Mesenchymal stem cell (in vitro differentiated cells and primary cell): Measurements from ENCODE around the gene ASCC1.

Source experiments
- DNase-seq: peaks from one replicate; pipeline ENCODE4 v3.0.0-alpha.2; 2013
- H2AFZ ChIP-seq: one replicate; pipeline ENCODE4 v1.6.1; 2013; ENCODE audit warnings: low read depth, mild to moderate bottlenecking, control low read depth, inconsistent platforms, low read length, moderate library complexity
- H2AK5ac ChIP-seq: 2 replicates; pipeline ENCODE4 v1.6.1; 2013; ENCODE audit warnings: low read length, moderate library complexity, mild to moderate bottlenecking, inconsistent platforms; ENCODE audit not compliant: severe bottlenecking
- H2BK120ac ChIP-seq: one replicate; pipeline ENCODE4 v1.6.1; 2013; ENCODE audit warnings: low read depth, mild to moderate bottlenecking, inconsistent platforms, low read length, moderate library complexity
- H2BK12ac ChIP-seq, 2 experiments: one replicate each; pipeline ENCODE4 v1.6.1; 2013; ENCODE audit warnings: inconsistent platforms in 2 of 2, low read length in 2 of 2, mild to moderate bottlenecking in 2 of 2, moderate library complexity in 2 of 2, control low read depth in 1 of 2
- H2BK15ac ChIP-seq: one replicate; pipeline ENCODE4 v1.6.1; 2013; ENCODE audit warnings: mild to moderate bottlenecking, low read depth, inconsistent platforms; ENCODE audit not compliant: poor library complexity, severe bottlenecking
- H2BK5ac ChIP-seq: 2 replicates; pipeline ENCODE4 v1.6.1; 2013; ENCODE audit warnings: low read depth, mild to moderate bottlenecking, low read length, control low read depth, inconsistent platforms; ENCODE audit not compliant: poor library complexity, severe bottlenecking
- H3K14ac ChIP-seq, 2 experiments: one replicate each; pipeline ENCODE4 v1.6.1; 2013; ENCODE audit warnings: inconsistent platforms in 2 of 2, low read length in 2 of 2, control low read depth in 1 of 2, mild to moderate bottlenecking in 1 of 2, moderate library complexity in 1 of 2
- H3K18ac ChIP-seq, 2 experiments: one replicate each; pipeline ENCODE4 v1.6.1; 2013; ENCODE audit warnings: inconsistent platforms in 2 of 2, low read length in 2 of 2, control low read depth in 1 of 2, low read depth in 1 of 2, mild to moderate bottlenecking in 1 of 2
- H3K23ac ChIP-seq, 2 experiments: one replicate each; pipeline ENCODE4 v1.6.1; 2013; ENCODE audit warnings: inconsistent platforms in 2 of 2, low read length in 2 of 2, mild to moderate bottlenecking in 2 of 2, moderate library complexity in 2 of 2, control low read depth in 1 of 2
- H3K27ac ChIP-seq: 2 replicates; pipeline ENCODE4 v1.5.1; 2013; ENCODE audit warnings: mild to moderate bottlenecking, moderate library complexity, low read length, control low read depth, inconsistent platforms; ENCODE audit not compliant: poor library complexity, severe bottlenecking
- H3K27me3 ChIP-seq, 2 experiments: 2 replicates each; pipeline versions ENCODE4 v1.6.1 to v1.7.0; 2013; ENCODE audit warnings: low read length in 2 of 2, mild to moderate bottlenecking in 2 of 2, moderate library complexity in 2 of 2, control low read depth in 1 of 2, inconsistent platforms in 1 of 2; ENCODE audit not compliant: control insufficient read depth in 1 of 2, insufficient read depth in 1 of 2
- H3K36me3 ChIP-seq, 2 experiments: 2 replicates each; pipeline versions ENCODE4 v1.6.1 to v1.7.0; 2013; ENCODE audit warnings: low read length in 2 of 2, control low read depth in 1 of 2, inconsistent platforms in 1 of 2, low read depth in 1 of 2, mild to moderate bottlenecking in 1 of 2; ENCODE audit not compliant: insufficient read depth in 2 of 2, control insufficient read depth in 1 of 2
- H3K4ac ChIP-seq, 2 experiments: one replicate each; pipeline ENCODE4 v1.6.1; 2013; ENCODE audit warnings: inconsistent platforms in 2 of 2, low read length in 2 of 2, mild to moderate bottlenecking in 2 of 2, moderate library complexity in 2 of 2, control low read depth in 1 of 2, low read depth in 1 of 2
- H3K4me1 ChIP-seq: 2 replicates; pipeline ENCODE4 v1.6.1; 2013; ENCODE audit warnings: low read depth, low read length, control low read depth; ENCODE audit not compliant: control insufficient read depth, insufficient read depth
- H3K4me2 ChIP-seq: 2 replicates; pipeline ENCODE4 v1.6.1; 2013; ENCODE audit warnings: low read length, mild to moderate bottlenecking, inconsistent platforms; ENCODE audit not compliant: poor library complexity, severe bottlenecking
- H3K4me3 ChIP-seq, 2 experiments: 2 replicates each; pipeline versions ENCODE4 v1.5.1 to v1.7.0; 2013; ENCODE audit warnings: low read length in 2 of 2, mild to moderate bottlenecking in 2 of 2, control low read depth in 1 of 2, low read depth in 1 of 2; ENCODE audit not compliant: insufficient read depth in 1 of 2
- H3K79me1 ChIP-seq: replicated peaks from 2 replicates; pipeline ENCODE4 v1.6.1; 2013; ENCODE audit warnings: mild to moderate bottlenecking, control low read depth, low read length, inconsistent platforms; ENCODE audit not compliant: poor library complexity, severe bottlenecking
- H3K9ac ChIP-seq: 2 replicates; pipeline ENCODE4 v1.7.0; 2013; ENCODE audit warnings: mild to moderate bottlenecking, low read length, moderate library complexity
- H3K9me3 ChIP-seq: 2 replicates; pipeline ENCODE4 v1.7.0; 2013; ENCODE audit warnings: mild to moderate bottlenecking, low read length; ENCODE audit not compliant: control insufficient read depth
- H4K8ac ChIP-seq: one replicate; pipeline ENCODE4 v1.6.1; 2013; ENCODE audit warnings: inconsistent platforms, mild to moderate bottlenecking, low read length, moderate library complexity
- H4K91ac ChIP-seq: one replicate; pipeline ENCODE4 v1.6.1; 2013; ENCODE audit warnings: mild to moderate bottlenecking, low read length, inconsistent platforms
- WGBS: methylation state at CpG from one replicate; pipeline ENCODE4 v1.1.7; 2013; ENCODE audit warnings: mixed read lengths; 5-methylcytosine and 5-hydroxymethylcytosine counted together

Gene ASCC1

DNA sequence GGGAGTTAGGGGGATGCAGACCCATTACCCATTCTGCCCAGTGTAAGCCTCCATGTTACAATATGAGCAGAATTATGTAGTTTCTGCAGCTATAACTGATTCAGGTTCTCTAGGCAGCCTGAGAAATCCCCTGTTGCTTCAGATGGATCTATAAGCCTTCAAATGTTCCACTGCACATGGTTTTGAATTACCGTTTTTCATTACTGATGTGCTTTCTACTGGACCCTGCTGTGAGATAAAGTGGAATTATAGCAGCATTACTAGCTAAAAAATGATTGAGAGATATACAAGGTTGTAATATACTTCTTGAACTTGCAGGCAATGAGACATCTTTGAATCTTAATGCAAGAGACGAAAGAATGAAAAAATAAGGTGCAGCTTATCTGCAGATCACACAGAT is 38.6 kb downstream of the ASCC1 start:
- Histone ChIP-seq H2BK12ac (no peak overlapping the region), H3K27ac (no peak overlapping the region), H3K14ac (no peak overlapping the region), H3K36me3 (peaks cover 6 to 34% of the 10 kb centered on the region in 2 experiments), H2BK15ac (no peak overlapping the region), H3K23ac (no peak overlapping the region), H4K8ac (no peak overlapping the region), H3K18ac (no peak overlapping the region), H3K9ac (no peak overlapping the region), H3K9me3 (no peaks in the 10 kb centered on the region), H3K4me3 (no peak overlapping the region), H3K79me1 (peaks cover 3% of the 10 kb centered on the region), H2AFZ (no peak overlapping the region), H2BK5ac (no peak overlapping the region), H3K4me2 (no peak overlapping the region), H4K91ac (no peak overlapping the region), H2AK5ac (no peak overlapping the region), H2BK120ac (no peak overlapping the region), H3K27me3 (no peaks in the 10 kb centered on the region), H3K4me1 (peaks cover 4% of the 10 kb centered on the region), H3K4ac (no peak overlapping the region)
- DNase-seq, result no peak
- 100% methylated on average over 1 of the region's 2 CpGs for WGBS

DNA sequence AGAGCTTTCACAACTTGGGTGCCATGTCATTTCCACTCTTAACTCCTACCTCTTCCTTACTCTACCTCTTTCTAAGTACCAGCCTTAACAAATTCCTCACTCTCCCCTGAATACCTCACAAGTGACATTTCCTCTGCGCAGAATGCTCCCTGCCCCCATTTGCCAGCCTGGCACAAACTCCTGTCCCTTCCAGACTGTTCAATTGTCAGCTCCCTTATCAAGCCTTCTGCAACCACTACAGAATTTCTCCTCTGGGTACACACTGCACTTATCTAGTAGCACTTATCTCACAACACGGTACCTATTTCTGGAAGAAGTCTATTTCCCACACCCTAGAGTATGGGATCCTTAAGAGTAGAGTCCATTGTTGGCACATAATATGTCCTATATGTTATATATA is 39.4 kb downstream of the ASCC1 start:
- H3K4me1 ChIP-seq, result peaks cover 4% of the 10 kb centered on the region
- no peak overlapping the region for H3K27ac ChIP-seq

DNA sequence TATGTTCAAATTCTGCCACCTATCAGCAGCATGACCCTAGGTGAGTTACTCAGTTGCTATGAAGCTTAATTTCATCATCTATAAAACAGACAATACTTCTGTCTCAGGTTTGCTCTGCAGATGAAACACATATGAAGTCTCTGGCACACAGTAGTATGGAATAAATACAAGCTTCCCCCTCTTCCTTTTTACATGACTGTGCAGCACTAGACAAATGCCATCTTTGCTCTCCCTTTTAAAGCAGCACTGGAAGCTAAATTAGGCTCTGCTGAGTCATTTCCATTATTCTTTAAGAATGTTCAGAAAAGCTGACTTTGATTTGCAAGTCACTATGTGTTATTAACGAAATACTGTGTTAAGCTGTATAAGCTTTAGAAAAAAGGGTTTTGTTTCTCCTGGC is 40.9 kb downstream of the ASCC1 start:
- no peak overlapping the region for H3K4ac ChIP-seq
- no peak overlapping the region for H4K91ac ChIP-seq
- no peak overlapping the region for H3K4me3 ChIP-seq
- no peak overlapping the region for H3K4me2 ChIP-seq
- no peaks in the 10 kb centered on the region for H3K9me3 ChIP-seq
- no peak overlapping the region for H2BK12ac ChIP-seq
- H3K23ac ChIP-seq, result no peak overlapping the region
- peaks cover 5% of the 10 kb centered on the region for H3K4me1 ChIP-seq
- peak overlapping the region; percentile 19 for H3K9ac ChIP-seq
- H3K18ac ChIP-seq, result no peak overlapping the region
- peak; percentile 57 for DNase-seq
- no peak overlapping the region for H2AK5ac ChIP-seq
- H4K8ac ChIP-seq, result no peak overlapping the region
- no peak overlapping the region for H2BK120ac ChIP-seq
- peaks cover 3 to 26% of the 10 kb centered on the region in 2 experiments for H3K36me3 ChIP-seq
- no peak overlapping the region for H2BK15ac ChIP-seq
- peak overlapping the region; percentile 52 for H3K27ac ChIP-seq
- WGBS, result no CpG with 5 or more reads among the region's 1 CpG
- H2AFZ ChIP-seq, result no peak overlapping the region
- no peaks in the 10 kb centered on the region for H3K27me3 ChIP-seq
- H3K79me1 ChIP-seq, result peaks cover 3% of the 10 kb centered on the region
- no peak overlapping the region for H2BK5ac ChIP-seq
- H3K14ac ChIP-seq, result no peak overlapping the region

More for the DNA sequence above, 39.4 kb downstream of the ASCC1 start:
- Histone ChIP-seq H2BK5ac (no peak overlapping the region), H3K9me3 (no peaks in the 10 kb centered on the region), H3K4me3 (no peak overlapping the region), H3K4ac (no peak overlapping the region), H3K4me2 (no peak overlapping the region), H3K14ac (no peak overlapping the region), H2AK5ac (no peak overlapping the region), H4K8ac (no peak overlapping the region), H2BK120ac (no peak overlapping the region), H2BK12ac (peak overlapping the region; percentile 3 to 38), H2AFZ (no peak overlapping the region), H3K9ac (no peak overlapping the region), H3K79me1 (peaks cover 3% of the 10 kb centered on the region), H3K36me3 (peaks cover 3 to 29% of the 10 kb centered on the region in 2 experiments), H4K91ac (peak overlapping the region; percentile 7), H3K23ac (no peak overlapping the region), H3K18ac (peak overlapping the region in 1 of 2 experiments; percentile 32), H3K27me3 (no peaks in the 10 kb centered on the region), H2BK15ac (no peak overlapping the region)
- WGBS, result 100% methylated on average over 1 of the region's 2 CpGs
- DNase-seq, result no peak

DNA sequence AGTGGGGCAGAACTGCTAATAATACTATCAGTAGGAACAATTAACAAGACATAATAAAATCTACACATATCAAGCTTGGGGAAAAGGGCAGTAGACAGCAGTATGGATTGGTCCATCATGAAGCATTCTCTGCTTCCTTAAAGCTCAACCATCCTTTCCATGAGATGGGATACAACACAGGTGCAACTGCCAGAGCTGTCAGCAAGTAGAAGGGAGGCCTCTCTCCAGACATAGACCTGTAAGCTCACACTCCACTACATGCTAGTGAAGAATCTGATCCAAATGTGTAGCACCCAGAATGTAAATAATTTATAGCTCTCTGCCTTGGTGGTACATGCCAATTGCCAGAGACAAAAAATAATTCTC is 41.8 kb downstream of the ASCC1 start:
- Histone ChIP-seq H3K23ac (no peak overlapping the region), H3K9me3 (no peaks in the 10 kb centered on the region), H3K4ac (no peak overlapping the region), H3K27ac (peak overlapping the region; percentile 46), H4K8ac (no peak overlapping the region), H3K4me2 (no peak overlapping the region), H3K27me3 (no peaks in the 10 kb centered on the region), H4K91ac (peak overlapping the region; percentile 59), H3K14ac (no peak overlapping the region), H3K9ac (no peak overlapping the region), H3K18ac (peak overlapping the region; percentile 44 to 52), H2AK5ac (peak overlapping the region; percentile 8), H2BK5ac (no peak overlapping the region), H2BK120ac (no peak overlapping the region), H2AFZ (no peak overlapping the region), H3K79me1 (peaks cover 3% of the 10 kb centered on the region), H3K36me3 (peaks cover 3 to 23% of the 10 kb centered on the region in 2 experiments), H2BK12ac (peak overlapping the region in 1 of 2 experiments; percentile 33), H3K4me3 (no peak overlapping the region), H3K4me1 (peaks cover 5% of the 10 kb centered on the region), H2BK15ac (no peak overlapping the region)
- DNase-seq, result no peak
